ENCODE results near the gene PTPRU.

GRCh38 chr1:29254346-29254745 lies 18.0 kb downstream of the PTPRU start:
- TF ChIP-seq EZH2 (IDR thresholded peaks at IDR 0.05), result no peak
- no peak for TF ChIP-seq POLR2AphosphoS5 (IDR thresholded peaks at IDR 0.05; ENCODE audit: borderline replicate concordance, low read depth, low read length)
- TF ChIP-seq FOXP2 (optimal IDR thresholded peaks at IDR 0.05; ENCODE audit: control extremely low read depth, extremely low read length, insufficient read depth), result no peak

All from SK-N-MC (cell line).